H1 (cell line): ENCODE results near the gene FRMD6. TPM values are rescaled to one million over a fixed set of nuclear protein-coding genes. Genes with fewer than 3 reads are reported as not detected.

Experiments
- CTCF ChIA-PET: fragments of 300-600 bp; sonication (Branson Sonifier 250); formaldehyde crosslinking; loops from one replicate; lab custom pipeline; 2021; ENCODE audit not compliant: partially characterized antibody; lab: Charles Lee
- POLR2A ChIA-PET: fragments of 300-600 bp; sonication (Branson Sonifier 250); formaldehyde crosslinking; loops from one replicate; lab custom pipeline; 2021; ENCODE audit warnings: inconsistent platforms; ENCODE audit not compliant: partially characterized antibody; lab: Charles Lee
- DNase-seq, 2 experiments: peaks; one replicate each; pipeline versions ENCODE4 v3.0.0 to v3.0.0-alpha.2; 2010 to 2022; ENCODE audit warnings: low spot score in 2 of 2, low read depth in 1 of 2, mixed read lengths in 1 of 2
- FAIRE-seq: peaks from 2 replicates; lab custom pipeline; 2011; peaks lifted over from hg19 to GRCh38; lab: Jason Lieb, UNC
- H2AFZ ChIP-seq: 2 replicates; pipeline ENCODE4 v1.8.1; 2012; ENCODE audit warnings: low read length, inconsistent platforms
- H2AK5ac ChIP-seq: 2 replicates; pipeline ENCODE4 v1.6.1; 2013; ENCODE audit warnings: low read depth, low read length
- H2BK120ac ChIP-seq: replicated peaks from 2 replicates; pipeline ENCODE3; 2013; ENCODE audit warnings: low read depth, low read length, inconsistent platforms
- H2BK12ac ChIP-seq: 2 replicates; pipeline ENCODE4 v1.6.1; 2013; ENCODE audit warnings: low read depth, low read length
- H2BK15ac ChIP-seq: 2 replicates; pipeline ENCODE4 v1.6.1; 2013; ENCODE audit warnings: low read length
- H2BK20ac ChIP-seq: 2 replicates; pipeline ENCODE4 v1.6.1; 2013; ENCODE audit warnings: low read length
- H2BK5ac ChIP-seq: 2 replicates; pipeline ENCODE4 v1.6.1; 2013; ENCODE audit warnings: low read depth, low read length
- H3K14ac ChIP-seq: 2 replicates; pipeline ENCODE4 v1.6.1; 2013; ENCODE audit warnings: inconsistent platforms; ENCODE audit not compliant: insufficient read length
- H3K18ac ChIP-seq: 2 replicates; pipeline ENCODE4 v1.6.1; 2013; ENCODE audit warnings: low read length; ENCODE audit errors: extremely low read depth
- H3K23ac ChIP-seq: 2 replicates; pipeline ENCODE4 v1.6.1; 2013; ENCODE audit warnings: inconsistent platforms; ENCODE audit not compliant: insufficient read length
- H3K23me2 ChIP-seq: 2 replicates; pipeline ENCODE4 v1.6.1; 2013; ENCODE audit warnings: low read depth, low read length
- H3K27ac ChIP-seq: 2 replicates; pipeline ENCODE4 v1.6.1; 2011; ENCODE audit warnings: low read depth, low read length, inconsistent platforms
- H3K27me3 ChIP-seq, 4 experiments: replicated peaks in 1 of 4; 1 replicate in 1 of 4; 2 replicates in 3 of 4; pipeline versions ENCODE4 v1.6.1 to v1.8.1; 2011 to 2013; ENCODE audit warnings: low read length in 3 of 4, mild to moderate bottlenecking in 3 of 4, inconsistent platforms in 2 of 4, mixed read lengths in 2 of 4, moderate library complexity in 1 of 4; ENCODE audit not compliant: control insufficient read depth in 3 of 4, insufficient read depth in 3 of 4; ENCODE audit errors: extremely low read depth in 1 of 4
- H3K36me3 ChIP-seq, 4 experiments: 2 replicates each; pipeline versions ENCODE4 v1.6.1 to v1.8.1; 2011 to 2013; ENCODE audit warnings: mild to moderate bottlenecking in 4 of 4, low read length in 3 of 4, moderate library complexity in 2 of 4, control low read depth in 1 of 4, inconsistent platforms in 1 of 4; ENCODE audit not compliant: insufficient read depth in 4 of 4, control insufficient read depth in 2 of 4
- H3K4ac ChIP-seq: replicated peaks from 2 replicates; pipeline ENCODE3; 2013; ENCODE audit warnings: low read length, low read depth, mixed read lengths, inconsistent platforms; ENCODE audit not compliant: insufficient read length
- H3K4me1 ChIP-seq, 4 experiments: replicated peaks in 1 of 4; 1 replicate in 1 of 4; 2 replicates in 3 of 4; pipeline versions ENCODE4 v1.6.1 to v1.8.1; 2011 to 2013; ENCODE audit warnings: low read length in 3 of 4, inconsistent platforms in 2 of 4, mixed read lengths in 1 of 4; ENCODE audit not compliant: insufficient read depth in 4 of 4, control insufficient read depth in 3 of 4
- H3K4me2 ChIP-seq, 2 experiments: 2 replicates each; pipeline versions ENCODE4 v1.6.1 to v1.8.1; 2011 to 2013; ENCODE audit warnings: low read depth in 2 of 2, low read length in 2 of 2, control low read depth in 1 of 2, inconsistent platforms in 1 of 2, mild to moderate bottlenecking in 1 of 2; ENCODE audit not compliant: insufficient read depth in 1 of 2
- H3K4me3 ChIP-seq, 4 experiments: fragments of 200-600, 300-600 bp in 1 of 4; sonication (generic), shearing (Covaris generic), sonication (Bioruptor Twin) in 1 of 4; 2 replicates each; pipeline versions ENCODE4 v1.5.1 to v1.8.1; 2011 to 2016; ENCODE audit warnings: low read length in 4 of 4, low read depth in 3 of 4, control low read depth in 2 of 4, inconsistent platforms in 2 of 4, mild to moderate bottlenecking in 2 of 4, mixed read lengths in 1 of 4, moderate library complexity in 1 of 4; ENCODE audit not compliant: insufficient read depth in 2 of 4; ENCODE audit errors: extremely low read depth in 1 of 4
- H3K56ac ChIP-seq: replicated peaks from 2 replicates; pipeline ENCODE3; 2013; ENCODE audit warnings: low read depth, mild to moderate bottlenecking, mixed read lengths, low read length, inconsistent platforms; ENCODE audit not compliant: insufficient read length
- H3K79me1 ChIP-seq: 2 replicates; pipeline ENCODE4 v1.6.1; 2013; ENCODE audit warnings: low read depth, low read length, control low read depth
- H3K79me2 ChIP-seq, 2 experiments: 2 replicates each; pipeline versions ENCODE4 v1.6.1 to v1.8.1; 2012 to 2013; ENCODE audit warnings: low read length in 2 of 2, mild to moderate bottlenecking in 2 of 2, inconsistent platforms in 1 of 2; ENCODE audit not compliant: insufficient read depth in 2 of 2, control insufficient read depth in 1 of 2
- H3K9ac ChIP-seq, 4 experiments: replicated peaks in 1 of 4; 1 replicate in 1 of 4; 2 replicates in 3 of 4; pipeline versions ENCODE4 v1.6.1 to v1.8.1; 2011 to 2013; ENCODE audit warnings: low read depth in 3 of 4, low read length in 3 of 4, control low read depth in 2 of 4, mild to moderate bottlenecking in 2 of 4, moderate library complexity in 2 of 4, inconsistent platforms in 1 of 4; ENCODE audit errors: extremely low read depth in 1 of 4
- H3K9me3 ChIP-seq, 2 experiments: 2 replicates each; pipeline versions ENCODE4 v1.6.1 to v1.8.1; 2012 to 2013; ENCODE audit warnings: mild to moderate bottlenecking in 2 of 2, moderate library complexity in 2 of 2, control low read depth in 1 of 2, inconsistent platforms in 1 of 2, low read depth in 1 of 2, low read length in 1 of 2, mixed read lengths in 1 of 2; ENCODE audit not compliant: insufficient read depth in 2 of 2
- H4K20me1 ChIP-seq, 2 experiments: replicated peaks in 1 of 2; 2 replicates each; pipeline versions ENCODE3 to v1.8.1; 2011 to 2013; ENCODE audit warnings: inconsistent platforms in 2 of 2, low read length in 2 of 2, mild to moderate bottlenecking in 1 of 2; ENCODE audit not compliant: insufficient read depth in 2 of 2, control insufficient read depth in 1 of 2
- H4K5ac ChIP-seq: 2 replicates; pipeline ENCODE4 v1.6.1; 2013; ENCODE audit warnings: low read length, low read depth, mixed read lengths, inconsistent platforms; ENCODE audit not compliant: insufficient read length
- H4K8ac ChIP-seq: 2 replicates; pipeline ENCODE4 v1.8.0; 2013; ENCODE audit warnings: mild to moderate bottlenecking, moderate library complexity, low read length, inconsistent platforms; ENCODE audit not compliant: insufficient read depth; ENCODE audit errors: extremely low read depth
- H4K91ac ChIP-seq: replicated peaks from 2 replicates; pipeline ENCODE3; 2013; ENCODE audit warnings: low read length, mixed read lengths, inconsistent platforms; ENCODE audit not compliant: insufficient read length
- ASH2L ChIP-seq: fragments of 200-600, 300-600 bp; sonication (generic); IDR thresholded peaks from one replicate; pipeline ENCODE4 v1.7.1; 2017; ENCODE audit warnings: low read length
- FOSL1 ChIP-seq: IDR thresholded peaks from 2 replicates; pipeline ENCODE4 v1.6.1; 2011; ENCODE audit warnings: mild to moderate bottlenecking, low read depth, low read length, moderate library complexity; ENCODE audit not compliant: insufficient read depth
- GTF2F1 ChIP-seq: IDR thresholded peaks from 2 replicates; pipeline ENCODE4 v1.6.1; 2012; ENCODE audit warnings: low read depth, low read length, improper control_type of control experiment, borderline replicate concordance
- HDAC2 ChIP-seq, 2 experiments: fragments of 300-600 bp in 1 of 2; sonication (generic) in 1 of 2; IDR thresholded peaks; 2 replicates each; pipeline ENCODE4 v1.6.1; 2011 to 2012; ENCODE audit warnings: low read depth in 2 of 2, low read length in 2 of 2, mild to moderate bottlenecking in 2 of 2, moderate library complexity in 2 of 2, borderline replicate concordance in 1 of 2, inconsistent platforms in 1 of 2
- MAX ChIP-seq: IDR thresholded peaks from 2 replicates; pipeline ENCODE4 v1.6.1; 2012; ENCODE audit warnings: inconsistent platforms
- NANOG ChIP-seq: IDR thresholded peaks from 2 replicates; pipeline ENCODE4 v1.6.1; 2011; ENCODE audit warnings: low read length, low read depth, mild to moderate bottlenecking, inconsistent platforms; ENCODE audit not compliant: insufficient read depth, poor library complexity, severe bottlenecking
- POU5F1 ChIP-seq: IDR thresholded peaks from 2 replicates; pipeline ENCODE4 v1.6.1; 2011; ENCODE audit warnings: low read depth, mild to moderate bottlenecking, low read length, moderate library complexity
- RBBP5 ChIP-seq: IDR thresholded peaks from 2 replicates; pipeline ENCODE4 v1.7.1; 2012; ENCODE audit warnings: low read depth, mild to moderate bottlenecking, inconsistent platforms, low read length, moderate library complexity, borderline replicate concordance
- SUZ12 ChIP-seq: fragments of 200-600 bp; sonication (generic); IDR thresholded peaks from 2 replicates; pipeline ENCODE4 v1.6.1; 2012; ENCODE audit warnings: mild to moderate bottlenecking, inconsistent platforms, low read length, moderate library complexity, mixed read lengths
- TAF1 ChIP-seq: IDR thresholded peaks from 2 replicates; pipeline ENCODE4 v1.6.1; 2011; ENCODE audit warnings: mild to moderate bottlenecking, low read depth, low read length
- TAF7 ChIP-seq: optimal IDR thresholded peaks from 2 replicates; pipeline ENCODE3; 2011; ENCODE audit warnings: low read depth, mild to moderate bottlenecking, inconsistent platforms, low read length, moderate library complexity, borderline replicate concordance
- TBP ChIP-seq: IDR thresholded peaks from 2 replicates; pipeline ENCODE4 v1.6.1; 2011; ENCODE audit warnings: low read depth, low read length, improper control_type of control experiment
- TEAD4 ChIP-seq: IDR thresholded peaks from 2 replicates; pipeline ENCODE4 v1.6.1; 2012; ENCODE audit warnings: low read depth, low read length, inconsistent platforms, mixed read lengths
- WGBS, 2 experiments: shearing (Covaris generic) in 1 of 2; methylation state at CpG; one replicate each; pipeline versions ENCODE4 v1.1.6 to v1.1.7; 2013 to 2015; ENCODE audit warnings: low lambda C conversion rate in 2 of 2, mixed read lengths in 2 of 2, inconsistent platforms in 1 of 2, low coverage in 1 of 2, missing lambda C conversion rate in 1 of 2; ENCODE audit not compliant: insufficient replicate concordance in 2 of 2, insufficient coverage in 1 of 2, insufficient read length in 1 of 2; ENCODE audit errors: extremely low coverage in 1 of 2, missing lambda C conversion rate in 1 of 2; 5-methylcytosine and 5-hydroxymethylcytosine counted together
- polyA plus RNA-seq, 7 experiments: library from polyadenylated mRNA; depleted of rRNA in 3 of 7; stranded (reverse) in 5 of 7; unstranded in 2 of 7; fragments of >200 nt in 5 of 7; fragments of 200-250 nt in 2 of 7; gene quantifications; 1 replicate in 5 of 7; 2 replicates in 1 of 7; 4 replicates in 1 of 7; pipeline versions ENCODE4 v1.2.1 to v1.2.3, GENCODE V29; 2011 to 2013; ENCODE audit warnings: missing spikeins in 2 of 7, mixed read lengths in 2 of 7
- total RNA-seq: library from RNA; stranded (reverse); fragmentation: NEBNext Ultra II Directional; extraction: Animal tissue kit (Norgen Biotek cat#: 25700); gene quantifications from 2 replicates; pipeline ENCODE4 v1.2.1, GENCODE V29; 2021

FRMD6 gene
- total and polyA plus RNA-seq, 2 of the 8 experiments (the other 6 are each of a cell fraction or from before 2014, with no cell fraction given), result 5.4 to 23.7 TPM

GRCh38 chr14:51639668-51640316, 11.9 kb upstream of the FRMD6 start:
- H4K20me1 ChIP-seq, result no peaks in the 10 kb centered on the region
- no peaks in the 10 kb centered on the region for H3K36me3 ChIP-seq
- H2BK15ac ChIP-seq, result no peak overlapping the region
- WGBS, 2 experiments, result 56% methylated on average over 5 of the region's 5 CpGs; no CpG with 5 or more reads in 1 of the 2 experiments
- no peak overlapping the region for H3K27ac ChIP-seq
- no peak overlapping the region for H4K91ac ChIP-seq
- H3K9ac ChIP-seq, result no peak overlapping the region
- no peaks in the 10 kb centered on the region for H3K27me3 ChIP-seq
- H4K8ac ChIP-seq, result no peak overlapping the region
- no peak overlapping the region for H3K18ac ChIP-seq
- H3K56ac ChIP-seq, result no peak overlapping the region
- no peaks in the 10 kb centered on the region for H3K23me2 ChIP-seq
- no peaks in the 10 kb centered on the region for H3K9me3 ChIP-seq
- H3K4me2 ChIP-seq, result no peak overlapping the region
- no peaks in the 10 kb centered on the region for H3K79me1 ChIP-seq
- ChIA-PET CTCF (interaction anchor here (0.5 to 0.7 kb wide), 3 partner anchors 111 to 514 kb away, joined by 3 to 4 read pairs (median 3); no protein-coding TSS in a partner anchor), POLR2A (interaction anchor here (1.3 kb wide), 1 partner anchor 13 kb away, joined by 4 read pairs; no protein-coding TSS in a partner anchor)
- no peak overlapping the region for H2AFZ ChIP-seq
- H3K23ac ChIP-seq, result no peak overlapping the region
- DNase-seq (no peak), FAIRE-seq (no peak)
- no peak overlapping the region for H3K4ac ChIP-seq
- no peak overlapping the region for H2BK120ac ChIP-seq
- no peak overlapping the region for H3K14ac ChIP-seq
- H3K4me3 ChIP-seq, result no peak overlapping the region
- H2BK20ac ChIP-seq, result no peak overlapping the region
- H3K79me2 ChIP-seq, result no peaks in the 10 kb centered on the region
- no peak overlapping the region for H4K5ac ChIP-seq
- H2BK5ac ChIP-seq, result no peak overlapping the region
- H2BK12ac ChIP-seq, result no peak overlapping the region
- no peaks in the 10 kb centered on the region; a peak in 2 of 7 replicates for H3K4me1 ChIP-seq
- no peak overlapping the region for H2AK5ac ChIP-seq
- TF ChIP-seq NANOG, result no peak
- no peak for TF ChIP-seq TAF1
- no peak for TF ChIP-seq TAF7
- no peak for TF ChIP-seq GTF2F1
- no peak for TF ChIP-seq HDAC2 (IDR thresholded peaks at IDR 0.05; ENCODE audit: borderline replicate concordance in 1 of 2, low read depth in 2 of 2, low read length in 2 of 2)
- TF ChIP-seq TEAD4, result no peak
- TF ChIP-seq POU5F1, result no peak
- TF ChIP-seq TBP, result no peak
- TF ChIP-seq RBBP5, result no peak
- TF ChIP-seq MAX, result no peak
- no peak for TF ChIP-seq ASH2L
- TF ChIP-seq FOSL1, result no peak
- no peak for TF ChIP-seq SUZ12
